GM11168 (cell line): ENCODE measurements around the gene TDP2.

Experiments used
- in situ Hi-C: fragments of 300-500 bp; cut with MboI; formaldehyde crosslinking; loops from one replicate; pipeline ENCODE4 v1.12.0; 2022; ENCODE audit warnings: low sequenced_read_pairs; ENCODE audit not compliant: unreplicated experiment

Gene TDP2

GRCh38 chr6:24607310-24608105 lies 59.2 kb downstream of the TDP2 start:
- in situ Hi-C loops, result no loop called here

GRCh38 chr6:24606200-24606930 lies 60.3 kb downstream of the TDP2 start:
- in situ Hi-C loops, result no loop called here

- in situ Hi-C loops, result no loop called here
Observed at GRCh38 chr6:24603241-24603640, 63.5 kb downstream of the TDP2 start.

- in situ Hi-C loops, result no loop called here
Observed at GRCh38 chr6:24600903-24601302, 65.8 kb downstream of the TDP2 start.
